Neural progenitor cell (in vitro differentiated cells): Measurements from ENCODE around the gene TMCO4.

ENCODE experiments used
- EZH2phosphoT487 ChIP-seq: fragments of 200-600 bp; sonication (generic); IDR thresholded peaks from 2 replicates; pipeline ENCODE4 v1.6.1; 2017; ENCODE audit warnings: antibody characterized with exemption
- TF ChIP-seq, protein P1 (sequence below): fragments of 200-600 bp; sonication (generic); IDR thresholded peaks from 2 replicates; pipeline ENCODE4 v1.5.1; 2017; ENCODE audit warnings: antibody characterized with exemption, mild to moderate bottlenecking

- TF ChIP-seq, protein P1, sequence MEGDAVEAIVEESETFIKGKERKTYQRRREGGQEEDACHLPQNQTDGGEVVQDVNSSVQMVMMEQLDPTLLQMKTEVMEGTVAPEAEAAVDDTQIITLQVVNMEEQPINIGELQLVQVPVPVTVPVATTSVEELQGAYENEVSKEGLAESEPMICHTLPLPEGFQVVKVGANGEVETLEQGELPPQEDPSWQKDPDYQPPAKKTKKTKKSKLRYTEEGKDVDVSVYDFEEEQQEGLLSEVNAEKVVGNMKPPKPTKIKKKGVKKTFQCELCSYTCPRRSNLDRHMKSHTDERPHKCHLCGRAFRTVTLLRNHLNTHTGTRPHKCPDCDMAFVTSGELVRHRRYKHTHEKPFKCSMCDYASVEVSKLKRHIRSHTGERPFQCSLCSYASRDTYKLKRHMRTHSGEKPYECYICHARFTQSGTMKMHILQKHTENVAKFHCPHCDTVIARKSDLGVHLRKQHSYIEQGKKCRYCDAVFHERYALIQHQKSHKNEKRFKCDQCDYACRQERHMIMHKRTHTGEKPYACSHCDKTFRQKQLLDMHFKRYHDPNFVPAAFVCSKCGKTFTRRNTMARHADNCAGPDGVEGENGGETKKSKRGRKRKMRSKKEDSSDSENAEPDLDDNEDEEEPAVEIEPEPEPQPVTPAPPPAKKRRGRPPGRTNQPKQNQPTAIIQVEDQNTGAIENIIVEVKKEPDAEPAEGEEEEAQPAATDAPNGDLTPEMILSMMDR, result no peak
- no peak for TF ChIP-seq EZH2phosphoT487
Observed at GRCh38 chr1:19846338-19846737, 46.6 kb upstream of the TMCO4 start.
